WTC11 (cell line): ENCODE measurements around the gene PPP1R3F. TPM values are rescaled to one million over a fixed set of nuclear protein-coding genes. Genes with fewer than 3 reads are reported as not detected.
A peak's percentile ranks its signal among the peaks of the same experiment; 100 is the strongest.

Experiments
- ATAC-seq: fragments of 200-7000 bp; cut with Tn5 transposase; 2 replicates; pipeline ENCODE4 v1.10.0; 2021; ENCODE audit warnings: mild to moderate bottlenecking, moderate library complexity
- CTCF ChIA-PET: fragments of 300-600 bp; sonication (Branson Sonifier 250); formaldehyde crosslinking; loops from one replicate; lab custom pipeline; 2021; ENCODE audit warnings: antibody characterized with exemption; lab: Charles Lee
- POLR2A ChIA-PET: fragments of 350-600 bp; sonication (Branson Sonifier 250); formaldehyde crosslinking; loops from one replicate; lab custom pipeline; 2021; ENCODE audit warnings: antibody characterized with exemption; lab: Charles Lee
- DNase-seq: peaks from one replicate; pipeline ENCODE4 v3.0.0; 2021; ENCODE audit warnings: low spot score
- H3K27ac Mint-ChIP-seq: 2 replicates; pipeline ENCODE4 v1.8.0; 2021; ENCODE audit warnings: mixed read lengths
- H3K27me3 Mint-ChIP-seq: 2 replicates; pipeline ENCODE4 v1.8.0; 2021; ENCODE audit warnings: low read depth, mild to moderate bottlenecking, moderate library complexity, mixed read lengths
- H3K36me3 Mint-ChIP-seq: 2 replicates; pipeline ENCODE4 v1.8.0; 2021; ENCODE audit warnings: mixed read lengths
- H3K4me1 Mint-ChIP-seq: 2 replicates; pipeline ENCODE4 v1.8.0; 2022; ENCODE audit warnings: mixed read lengths
- H3K4me3 Mint-ChIP-seq: 2 replicates; pipeline ENCODE4 v1.8.0; 2021; ENCODE audit warnings: mild to moderate bottlenecking, moderate library complexity, mixed read lengths
- H3K9me3 Mint-ChIP-seq: 2 replicates; pipeline ENCODE4 v1.8.0; 2021; ENCODE audit warnings: mixed read lengths
- AR ChIP-seq: fragments of 250-450 bp; sonication (Bioruptor Pico); IDR thresholded peaks from 2 replicates; pipeline ENCODE4 v1.9.0; 2021; ENCODE audit warnings: mild to moderate bottlenecking
- CREM ChIP-seq: sonication (generic); formaldehyde crosslinking; IDR thresholded peaks from 2 replicates; pipeline ENCODE4 v1.8.1; 2022; ENCODE audit warnings: mild to moderate bottlenecking, missing genetic modification reagents, moderate library complexity
- EMX1 ChIP-seq: fragments of 250-450 bp; sonication (Bioruptor Pico); IDR thresholded peaks from 2 replicates; pipeline ENCODE4 v1.8.0; 2021; ENCODE audit warnings: mild to moderate bottlenecking
- ESRRA ChIP-seq: sonication (generic); formaldehyde crosslinking; IDR thresholded peaks from 2 replicates; pipeline ENCODE4 v1.8.1; 2022; ENCODE audit warnings: mild to moderate bottlenecking, missing genetic modification reagents, borderline replicate concordance
- FOXP1 ChIP-seq: sonication (generic); formaldehyde crosslinking; IDR thresholded peaks from 2 replicates; pipeline ENCODE4 v1.8.0; 2022; ENCODE audit warnings: missing genetic modification reagents, mild to moderate bottlenecking, moderate library complexity, borderline replicate concordance
- GTF2I ChIP-seq: fragments of 250-450 bp; sonication (Bioruptor Pico); conservative IDR thresholded peaks from 2 replicates; pipeline ENCODE4 v1.4.0; 2021; ENCODE audit warnings: mild to moderate bottlenecking
- JAZF1 ChIP-seq: fragments of 250-450 bp; sonication (Bioruptor Pico); IDR thresholded peaks from 2 replicates; pipeline ENCODE4 v1.9.0; 2021; ENCODE audit warnings: moderate library complexity, mild to moderate bottlenecking, inconsistent platforms
- KAT7 ChIP-seq: sonication (generic); formaldehyde crosslinking; IDR thresholded peaks from 2 replicates; pipeline ENCODE4 v1.8.1; 2023; ENCODE audit warnings: missing genetic modification reagents, mild to moderate bottlenecking, borderline replicate concordance
- NFYB ChIP-seq: sonication (generic); formaldehyde crosslinking; conservative IDR thresholded peaks from 2 replicates; pipeline ENCODE4 v1.8.0; 2022; ENCODE audit warnings: low read depth, missing genetic modification reagents
- NR1H2 ChIP-seq: sonication (generic); formaldehyde crosslinking; IDR thresholded peaks from 2 replicates; pipeline ENCODE4 v1.9.0; 2021; ENCODE audit warnings: mild to moderate bottlenecking, moderate library complexity, missing genetic modification reagents
- NR2C2 ChIP-seq: sonication (generic); formaldehyde crosslinking; IDR thresholded peaks from 2 replicates; pipeline ENCODE4 v1.8.0; 2022; ENCODE audit warnings: mild to moderate bottlenecking, missing genetic modification reagents
- PRRX2 ChIP-seq: fragments of 250-450 bp; sonication (Bioruptor Pico); IDR thresholded peaks from 2 replicates; pipeline ENCODE4 v1.8.0; 2021; ENCODE audit warnings: mild to moderate bottlenecking
- SMAD4 ChIP-seq: sonication (generic); formaldehyde crosslinking; IDR thresholded peaks from 2 replicates; pipeline ENCODE4 v1.8.0; 2022; ENCODE audit warnings: mild to moderate bottlenecking, missing genetic modification reagents
- ZNF121 ChIP-seq: sonication (generic); formaldehyde crosslinking; IDR thresholded peaks from 2 replicates; pipeline ENCODE4 v1.8.0; 2023; ENCODE audit warnings: missing genetic modification reagents
- ZNF263 ChIP-seq: sonication (generic); formaldehyde crosslinking; IDR thresholded peaks from 2 replicates; pipeline ENCODE4 v1.8.1; 2022; ENCODE audit warnings: low read depth, mild to moderate bottlenecking, moderate library complexity, missing genetic modification reagents
- ZNF416 ChIP-seq: fragments of 250-450 bp; sonication (Bioruptor Pico); IDR thresholded peaks from 2 replicates; pipeline ENCODE4 v1.9.0; 2021; ENCODE audit warnings: mild to moderate bottlenecking, inconsistent platforms
- ZNF423 ChIP-seq: fragments of 250-450 bp; sonication (Bioruptor Pico); IDR thresholded peaks from 2 replicates; pipeline ENCODE4 v2.1.2; 2022; ENCODE audit warnings: mild to moderate bottlenecking, moderate library complexity
- ZNF532 ChIP-seq: fragments of 250-450 bp; sonication (Bioruptor Pico); IDR thresholded peaks from 2 replicates; pipeline ENCODE4 v1.9.0; 2021; ENCODE audit warnings: mild to moderate bottlenecking, borderline replicate concordance
- total RNA-seq: library from RNA; stranded (reverse); gene quantifications from 3 replicates; pipeline ENCODE4 v1.2.3, GENCODE V29; 2021
- TF ChIP-seq, protein P1 (sequence below): fragments of 250-450 bp; sonication (Bioruptor Pico); IDR thresholded peaks from 2 replicates; pipeline ENCODE4 v1.9.0; 2021; ENCODE audit warnings: mild to moderate bottlenecking
- TF ChIP-seq, protein P2 (sequence below): fragments of 250-450 bp; sonication (Bioruptor Pico); IDR thresholded peaks from 2 replicates; pipeline ENCODE4 v1.8.0; 2021; ENCODE audit warnings: mild to moderate bottlenecking
- TF ChIP-seq, protein P3 (sequence below): sonication (generic); formaldehyde crosslinking; IDR thresholded peaks from 2 replicates; pipeline ENCODE4 v1.8.1; 2022; ENCODE audit warnings: missing genetic modification reagents, borderline replicate concordance

PPP1R3F gene
- total RNA-seq, 1 experiment from 2014 or later = 7.0 TPM

DNA sequence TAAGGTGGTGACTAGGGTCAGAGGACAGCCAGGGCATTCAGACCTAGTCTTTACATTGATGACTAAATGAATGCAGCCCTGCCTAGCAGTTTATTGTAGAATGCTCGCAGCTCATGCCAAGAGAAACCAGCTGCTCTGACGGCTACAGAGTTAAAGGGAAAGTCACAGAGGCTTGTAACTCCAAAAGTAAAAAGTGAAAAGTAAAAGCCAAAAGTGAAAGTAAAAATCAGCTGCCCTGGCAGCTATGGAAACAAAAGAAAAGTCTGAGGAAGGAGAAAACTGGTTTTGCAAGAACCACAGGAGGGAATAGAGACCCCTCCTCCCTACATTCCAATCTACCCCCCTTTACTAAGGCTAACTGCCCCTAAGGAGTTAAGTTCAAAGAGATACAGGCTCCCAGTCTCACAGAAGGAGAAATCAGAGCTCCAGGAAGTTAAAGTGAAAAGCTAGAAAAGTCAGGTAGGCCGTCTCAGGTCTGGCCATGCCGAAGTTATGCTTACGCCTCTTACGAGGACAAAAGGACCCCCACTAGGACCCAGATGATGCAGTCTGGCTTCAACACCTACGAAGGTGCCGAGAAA lies 39.9 kb downstream of the PPP1R3F start:
- CTCF ChIA-PET = interaction anchor here (0.6 to 1.3 kb wide), 5 partner anchors 18 to 569 kb away, joined by 3 to 10 read pairs (median 3); no protein-coding TSS in a partner anchor
- H3K9me3 Mint-ChIP-seq = no peaks in the 10 kb centered on the region
- peak overlapping the region; percentile 65 for H3K4me3 Mint-ChIP-seq
- peak; percentile 91 for ATAC-seq
- TF ChIP-seq, protein P1, sequence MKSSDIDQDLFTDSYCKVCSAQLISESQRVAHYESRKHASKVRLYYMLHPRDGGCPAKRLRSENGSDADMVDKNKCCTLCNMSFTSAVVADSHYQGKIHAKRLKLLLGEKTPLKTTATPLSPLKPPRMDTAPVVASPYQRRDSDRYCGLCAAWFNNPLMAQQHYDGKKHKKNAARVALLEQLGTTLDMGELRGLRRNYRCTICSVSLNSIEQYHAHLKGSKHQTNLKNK (CRISPR knock-in tag) = no peak
- no peak for TF ChIP-seq NFYB
- no peak for TF ChIP-seq JAZF1 (CRISPR knock-in tag)
- TF ChIP-seq ZNF532 (CRISPR knock-in tag) = no peak
- no peak for TF ChIP-seq NR1H2 (CRISPR knock-in tag)
- TF ChIP-seq ZNF423 (CRISPR knock-in tag) = no peak
- no peak for TF ChIP-seq KAT7 (CRISPR knock-in tag)
- no peak for TF ChIP-seq EMX1 (CRISPR knock-in tag)
- no peak for TF ChIP-seq GTF2I (CRISPR knock-in tag)
- TF ChIP-seq, all 79 proteins: peak for 0
- peaks cover 45% of the 10 kb centered on the region for H3K4me1 Mint-ChIP-seq
- H3K27me3 Mint-ChIP-seq = no peaks in the 10 kb centered on the region
- DNase-seq = no peak
- POLR2A ChIA-PET = interaction anchor here (0.6 to 1.9 kb wide), 3 partner anchors 10 to 359 kb away, joined by 3 to 5 read pairs (median 3); no protein-coding TSS in a partner anchor
- H3K27ac Mint-ChIP-seq = peak overlapping the region; percentile 78
- no peaks in the 10 kb centered on the region for H3K36me3 Mint-ChIP-seq

GRCh38 chrX:49310371-49310770 lies 40.8 kb downstream of the PPP1R3F start:
- ATAC-seq = no peak
- no peaks in the 10 kb centered on the region for H3K9me3 Mint-ChIP-seq

More at GRCh38 chrX:49310371-49310770, 40.8 kb downstream of the PPP1R3F start:
- H3K27ac Mint-ChIP-seq = peak overlapping the region; percentile 78
- peak; percentile 35 for DNase-seq
- no peaks in the 10 kb centered on the region for H3K36me3 Mint-ChIP-seq
- TF ChIP-seq NR2C2 = no peak
- TF ChIP-seq AR (CRISPR knock-in tag) = no peak
- TF ChIP-seq CREM (CRISPR knock-in tag) = no peak
- TF ChIP-seq PRRX2 (CRISPR knock-in tag) = no peak
- no peak for TF ChIP-seq ZNF121 (CRISPR knock-in tag)
- TF ChIP-seq SMAD4 = no peak
- no peak for TF ChIP-seq FOXP1 (CRISPR knock-in tag)
- TF ChIP-seq ZNF416 = no peak
- no peak for TF ChIP-seq EMX1 (CRISPR knock-in tag)
- TF ChIP-seq, protein P2, sequence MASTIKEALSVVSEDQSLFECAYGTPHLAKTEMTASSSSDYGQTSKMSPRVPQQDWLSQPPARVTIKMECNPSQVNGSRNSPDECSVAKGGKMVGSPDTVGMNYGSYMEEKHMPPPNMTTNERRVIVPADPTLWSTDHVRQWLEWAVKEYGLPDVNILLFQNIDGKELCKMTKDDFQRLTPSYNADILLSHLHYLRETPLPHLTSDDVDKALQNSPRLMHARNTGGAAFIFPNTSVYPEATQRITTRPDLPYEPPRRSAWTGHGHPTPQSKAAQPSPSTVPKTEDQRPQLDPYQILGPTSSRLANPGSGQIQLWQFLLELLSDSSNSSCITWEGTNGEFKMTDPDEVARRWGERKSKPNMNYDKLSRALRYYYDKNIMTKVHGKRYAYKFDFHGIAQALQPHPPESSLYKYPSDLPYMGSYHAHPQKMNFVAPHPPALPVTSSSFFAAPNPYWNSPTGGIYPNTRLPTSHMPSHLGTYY (CRISPR knock-in tag) = no peak
- no peak for TF ChIP-seq ZNF263
- TF ChIP-seq ESRRA = no peak
- TF ChIP-seq, protein P3, sequence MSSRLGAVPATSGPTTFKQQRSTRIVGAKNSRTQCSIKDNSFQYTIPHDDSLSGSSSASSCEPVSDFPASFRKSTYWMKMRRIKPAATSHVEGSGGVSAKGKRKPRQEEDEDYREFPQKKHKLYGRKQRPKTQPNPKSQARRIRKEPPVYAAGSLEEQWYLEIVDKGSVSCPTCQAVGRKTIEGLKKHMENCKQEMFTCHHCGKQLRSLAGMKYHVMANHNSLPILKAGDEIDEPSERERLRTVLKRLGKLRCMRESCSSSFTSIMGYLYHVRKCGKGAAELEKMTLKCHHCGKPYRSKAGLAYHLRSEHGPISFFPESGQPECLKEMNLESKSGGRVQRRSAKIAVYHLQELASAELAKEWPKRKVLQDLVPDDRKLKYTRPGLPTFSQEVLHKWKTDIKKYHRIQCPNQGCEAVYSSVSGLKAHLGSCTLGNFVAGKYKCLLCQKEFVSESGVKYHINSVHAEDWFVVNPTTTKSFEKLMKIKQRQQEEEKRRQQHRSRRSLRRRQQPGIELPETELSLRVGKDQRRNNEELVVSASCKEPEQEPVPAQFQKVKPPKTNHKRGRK = no peak
- H3K4me1 Mint-ChIP-seq = peaks cover 45% of the 10 kb centered on the region
- POLR2A ChIA-PET = interaction anchor here (1.9 kb wide), 1 partner anchor 42 kb away, joined by 5 read pairs; no protein-coding TSS in a partner anchor
- no peaks in the 10 kb centered on the region for H3K27me3 Mint-ChIP-seq
- CTCF ChIA-PET = interaction anchor here (1.0 to 1.3 kb wide), 3 partner anchors 18 to 568 kb away, joined by 3 to 10 read pairs (median 3); no protein-coding TSS in a partner anchor
- peak overlapping the region; percentile 65 for H3K4me3 Mint-ChIP-seq
